GM12892 (cell line): ENCODE data around the gene MBD1.

Experiments
- POLR2A ChIP-seq: IDR thresholded peaks from 2 replicates; pipeline ENCODE4 v1.6.1; 2011; ENCODE audit warnings: low read depth, low read length, control low read depth
- POLR2AphosphoS5 ChIP-seq: IDR thresholded peaks from 2 replicates; pipeline ENCODE4 v1.6.1; 2011; ENCODE audit warnings: low read depth, low read length, control low read depth
- TAF1 ChIP-seq: IDR thresholded peaks from 2 replicates; pipeline ENCODE4 v1.6.1; 2011; ENCODE audit warnings: low read depth, mild to moderate bottlenecking, control low read depth, low read length, borderline replicate concordance

- TF ChIP-seq TAF1 (no peak), POLR2A (no peak), POLR2AphosphoS5 (no peak)
Measured at GRCh38 chr18:50249576-50249975, 31.7 kb downstream of the MBD1 start.
